AG08395 (cell line): ENCODE measurements around the gene FSD2.
"Not testable (repeated sequence)": the region's sequence is repeated elsewhere in the genome, so short reads cannot be mapped to it uniquely, and the experiment has no call there.

Experiments used
- DNase-seq: peaks from one replicate; pipeline ENCODE4 v3.0.0; 2012; ENCODE audit warnings: mixed read lengths, low spot score

The FSD2 gene

DNA sequence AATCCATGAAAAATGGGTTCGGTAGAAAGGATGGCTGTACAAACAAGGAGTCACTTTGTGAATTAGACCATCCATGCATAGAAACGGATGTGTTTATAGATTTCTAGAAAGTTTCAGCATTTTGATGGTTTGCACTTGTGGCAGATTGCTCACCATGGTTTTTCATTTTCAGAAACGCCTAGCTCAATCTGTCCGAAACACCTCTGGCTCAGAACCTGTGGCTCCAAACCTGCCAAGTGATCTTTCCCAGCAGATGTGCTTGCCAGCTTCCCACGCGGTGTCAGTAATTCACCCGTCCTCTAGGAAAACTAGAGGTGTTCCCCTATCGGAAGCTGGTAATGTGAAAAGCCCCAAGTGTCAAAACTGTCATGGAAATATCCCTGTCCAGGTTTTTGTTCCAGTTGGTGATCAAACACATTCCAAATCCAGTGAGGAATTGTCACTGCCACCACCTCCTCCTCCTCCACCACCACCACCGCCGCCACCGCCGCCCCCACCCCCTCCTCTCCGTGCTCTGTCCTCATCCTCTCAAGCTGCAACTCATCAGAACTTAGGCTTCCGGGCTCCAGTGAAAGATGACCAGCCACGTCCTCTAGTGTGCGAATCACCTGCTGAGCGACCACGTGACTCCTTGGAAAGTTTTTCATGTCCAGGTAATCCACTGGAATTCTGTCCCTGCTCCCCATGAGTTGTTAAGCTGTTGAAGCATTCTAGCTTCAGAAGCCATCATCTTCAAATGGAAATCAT lies 24.7 kb upstream of the FSD2 start:
- DNase-seq = no peak

DNA sequence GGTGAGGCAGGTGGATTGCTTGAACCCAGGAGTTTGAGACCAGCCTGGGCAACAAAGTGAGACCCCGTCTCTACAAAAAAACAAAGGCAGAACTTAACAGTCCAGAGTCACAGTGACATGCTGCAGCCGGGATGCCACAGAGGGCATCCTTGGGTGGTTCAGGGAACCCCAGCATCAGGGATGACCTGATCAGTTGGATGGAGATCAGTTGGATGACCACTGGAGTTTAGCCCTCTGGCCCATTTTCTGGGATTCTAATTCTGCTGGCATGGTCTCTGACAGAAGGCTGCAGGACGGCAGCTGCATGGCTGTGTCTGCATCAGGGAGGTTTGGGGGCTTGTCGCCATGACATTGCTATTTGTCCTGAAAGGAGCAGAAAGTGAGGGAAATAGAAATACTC lies 23.4 kb upstream of the FSD2 start:
- no peak for DNase-seq

DNA sequence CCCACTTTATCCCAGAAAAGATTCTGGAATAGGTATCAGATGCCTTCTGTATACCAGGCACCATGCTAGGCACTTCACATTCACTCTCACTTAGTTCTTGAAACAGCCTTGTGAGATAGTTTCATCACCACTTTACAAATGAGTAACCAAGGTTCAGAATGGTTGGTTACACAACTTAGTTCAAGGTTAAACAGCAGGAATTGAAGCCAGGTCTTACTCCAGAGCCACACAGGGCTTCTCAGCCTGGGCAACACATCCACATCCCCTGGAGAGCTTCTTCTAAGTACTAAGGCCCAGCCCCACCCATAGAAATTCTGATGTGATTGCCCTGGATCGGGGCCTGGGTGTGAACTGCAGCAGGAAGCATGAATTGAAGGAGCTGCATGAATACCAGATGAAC lies 22.2 kb upstream of the FSD2 start:
- DNase-seq = no peak

DNA sequence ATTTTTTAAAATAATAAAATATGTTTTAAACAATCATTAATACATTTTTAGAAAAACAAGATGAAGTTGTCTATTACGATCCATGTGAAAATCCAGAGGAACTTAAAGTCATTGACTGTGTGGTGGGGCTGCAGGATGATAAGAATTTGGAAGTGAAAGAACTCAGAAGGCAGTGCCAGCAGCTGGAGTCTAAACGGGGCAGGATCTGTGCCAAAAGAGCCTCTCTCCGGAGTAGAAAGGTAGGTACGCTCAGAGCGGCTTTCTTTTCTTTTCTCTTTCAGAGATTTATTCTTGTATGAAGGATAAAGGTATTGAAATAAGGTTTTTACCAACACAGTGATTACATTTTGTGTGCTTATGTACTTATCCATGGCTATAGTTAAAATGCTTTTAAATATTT lies 17.2 kb upstream of the FSD2 start:
- DNase-seq = no peak

DNA sequence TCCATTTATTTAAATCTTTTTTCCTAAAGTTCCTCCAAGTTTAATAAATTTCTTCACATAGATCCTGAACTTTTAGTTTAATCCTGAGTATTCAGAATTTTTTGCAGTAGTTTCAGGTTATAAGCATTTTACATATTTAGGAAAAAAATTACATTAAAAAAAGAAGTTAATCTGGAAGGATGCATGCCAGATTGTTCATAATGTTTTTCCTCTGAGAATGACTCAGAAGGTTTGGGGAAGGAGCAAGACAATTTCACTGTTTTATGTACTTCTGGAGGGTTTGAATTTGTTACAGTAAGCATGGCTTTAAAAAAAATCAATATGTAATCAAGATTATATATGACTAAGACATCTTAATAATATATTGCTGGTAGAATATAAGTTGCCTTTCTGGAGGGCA lies 16.0 kb upstream of the FSD2 start:
- DNase-seq = not testable (repeated sequence)

DNA sequence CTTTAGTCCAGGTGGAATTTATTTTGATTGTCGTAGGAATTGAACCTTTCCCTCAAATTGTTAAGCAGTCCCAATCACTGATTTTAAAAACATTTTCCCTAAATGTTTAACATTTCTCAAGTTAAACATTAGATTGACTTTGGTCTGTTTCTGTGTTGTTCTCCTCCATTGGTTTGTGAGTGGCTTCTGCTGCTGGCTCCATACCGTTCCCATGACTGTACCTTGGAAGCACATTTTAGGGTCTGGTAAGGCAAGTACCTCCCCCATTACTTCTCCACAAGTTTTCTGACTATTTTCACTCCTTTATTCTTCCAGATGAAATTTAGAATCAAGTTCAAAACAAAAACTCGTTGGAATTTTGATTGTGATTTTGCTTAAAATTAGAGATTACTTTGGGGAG lies 15.5 kb upstream of the FSD2 start:
- DNase-seq = not testable (repeated sequence)

DNA sequence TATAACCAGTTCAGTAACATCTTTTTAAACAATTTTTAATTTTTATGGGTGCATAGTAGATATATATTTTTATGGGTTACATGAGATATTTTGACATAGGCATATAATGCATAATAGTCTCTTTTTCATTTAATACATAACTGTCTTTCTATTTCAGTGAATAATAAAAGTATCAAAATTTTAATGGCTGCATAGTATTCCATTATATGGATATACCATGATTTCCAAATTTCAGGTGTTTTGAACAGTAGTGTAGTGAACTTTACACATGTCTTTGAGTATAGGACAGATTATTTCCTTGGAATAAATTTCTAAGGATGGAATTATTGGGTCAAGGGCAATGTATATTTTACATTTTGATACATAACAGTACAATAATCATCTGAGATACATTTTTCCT lies 14.3 kb upstream of the FSD2 start:
- no peak for DNase-seq

DNA sequence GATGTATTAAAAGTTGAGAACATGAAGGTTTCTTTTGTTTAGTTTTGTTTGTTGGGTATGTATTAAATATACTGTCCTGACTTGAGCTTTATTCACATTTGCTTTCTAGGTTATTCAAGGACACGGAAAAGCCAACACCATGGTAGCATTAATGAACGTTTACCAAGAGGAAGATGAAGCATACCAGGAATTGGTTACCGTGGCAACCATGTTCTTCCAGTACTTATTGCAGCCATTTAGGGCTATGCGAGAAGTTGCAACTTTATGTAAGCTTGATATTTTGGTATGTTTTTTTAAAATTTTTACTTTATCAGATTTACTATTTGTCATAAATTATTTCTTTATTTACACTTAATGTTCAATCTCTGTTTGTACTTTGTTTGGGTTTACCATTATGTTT lies 7.1 kb upstream of the FSD2 start:
- DNase-seq = no peak

DNA sequence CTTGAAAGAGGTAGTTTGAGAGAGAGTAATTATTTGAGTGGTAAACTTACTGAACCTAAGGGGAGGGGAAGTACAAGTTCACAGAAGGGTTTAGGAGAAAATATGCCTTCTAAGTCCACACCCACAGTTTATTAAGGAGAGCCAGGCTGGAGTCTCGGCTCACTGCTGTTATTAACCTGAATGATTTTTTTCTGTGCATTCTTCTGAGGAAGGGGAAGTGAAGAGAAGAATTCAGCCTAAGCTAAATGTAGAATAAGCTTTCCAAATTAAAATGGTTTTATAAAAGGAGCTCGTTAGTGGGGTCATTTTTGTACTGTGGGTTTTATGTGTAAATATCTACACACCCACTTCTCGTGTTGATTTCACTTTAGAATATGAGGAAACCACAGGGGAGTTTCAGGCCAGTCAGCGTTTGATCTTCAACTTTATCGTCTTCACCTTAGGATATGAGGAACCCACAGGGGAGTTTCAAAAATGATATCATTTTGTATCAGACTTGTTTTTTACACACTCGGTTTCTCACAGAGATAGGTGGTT lies 5.1 kb upstream of the FSD2 start:
- DNase-seq = no peak

DNA sequence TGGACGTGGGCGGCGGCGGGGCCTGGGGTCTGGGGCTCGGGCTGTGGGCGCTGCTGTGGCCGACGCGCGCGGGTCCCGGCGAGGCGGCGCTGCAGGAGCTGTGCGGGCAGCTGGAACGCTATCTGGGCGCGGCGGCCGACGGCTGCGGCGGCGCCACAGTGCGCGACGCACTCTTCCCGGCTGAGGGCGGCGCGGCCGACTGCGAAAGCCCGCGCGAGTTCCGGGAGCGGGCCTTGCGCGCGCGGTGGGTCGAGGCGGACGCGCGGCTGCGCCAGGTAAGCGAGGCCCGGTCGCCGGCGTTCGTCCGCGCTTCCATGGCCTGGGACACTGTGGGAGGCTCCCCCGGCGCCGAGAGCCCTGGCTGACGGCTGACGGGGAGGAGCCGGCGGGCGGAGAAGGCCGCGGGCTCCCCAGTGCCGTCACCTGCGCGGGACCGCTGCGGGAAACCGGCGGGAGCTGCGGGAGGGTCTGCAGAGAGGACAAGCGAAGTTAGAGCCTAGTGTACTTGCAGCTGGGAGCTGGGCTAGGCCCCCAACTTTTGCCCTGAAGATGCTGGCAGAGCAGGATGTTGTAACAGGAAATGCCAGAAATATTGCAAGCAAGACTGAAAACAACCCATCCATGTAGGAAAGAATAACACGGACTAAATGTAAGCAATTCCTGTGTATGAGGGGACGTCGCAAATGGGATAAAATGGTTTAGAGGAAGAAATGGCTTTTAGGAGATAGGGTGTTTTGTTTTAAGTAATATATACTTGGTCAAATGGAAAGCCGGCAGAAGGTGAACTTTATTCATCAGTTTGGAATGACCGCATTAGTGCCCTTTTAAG lies 4.4 kb upstream of the FSD2 start:
- DNase-seq = no peak

DNA sequence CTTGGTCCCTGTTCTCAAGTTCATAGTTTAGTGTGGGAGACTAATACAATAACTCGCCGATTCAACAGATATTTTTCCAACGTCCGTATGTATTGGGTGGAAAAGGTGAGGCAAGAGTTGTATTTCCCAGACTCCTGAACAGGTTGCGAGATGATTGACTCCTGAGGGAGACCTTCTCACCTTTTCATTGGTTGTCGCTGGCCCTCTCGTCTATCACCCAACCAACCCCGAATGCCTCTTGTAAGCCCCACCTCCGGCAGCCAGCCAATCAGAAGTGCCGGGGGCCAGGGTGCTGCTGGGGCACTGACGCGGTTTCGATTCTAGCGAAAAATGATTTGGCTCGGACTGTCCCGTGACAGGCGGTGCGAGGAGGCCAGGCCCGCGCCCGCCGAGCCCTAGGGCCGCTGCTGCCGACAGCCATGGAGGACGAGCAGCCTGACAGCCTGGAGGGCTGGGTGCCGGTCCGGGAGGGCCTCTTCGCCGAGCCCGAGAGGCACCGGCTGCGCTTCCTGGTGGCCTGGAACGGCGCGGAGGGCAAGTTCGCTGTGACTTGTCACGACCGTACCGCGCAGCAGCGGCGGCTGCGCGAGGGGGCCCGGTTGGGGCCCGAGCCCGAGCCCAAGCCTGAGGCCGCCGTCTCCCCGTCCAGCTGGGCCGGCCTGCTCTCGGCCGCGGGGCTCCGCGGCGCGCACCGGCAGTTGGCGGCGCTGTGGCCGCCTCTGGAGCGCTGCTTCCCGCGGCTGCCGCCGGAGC lies 3.6 kb upstream of the FSD2 start, which contains the start of gene WHAMM:
Gene WHAMM, plus strand, starts transcription at position 321 of the 753 bp plus-strand sequence. Its CDS starts 99 bp downstream, at position 420.
- peak; percentile 99 for DNase-seq

DNA sequence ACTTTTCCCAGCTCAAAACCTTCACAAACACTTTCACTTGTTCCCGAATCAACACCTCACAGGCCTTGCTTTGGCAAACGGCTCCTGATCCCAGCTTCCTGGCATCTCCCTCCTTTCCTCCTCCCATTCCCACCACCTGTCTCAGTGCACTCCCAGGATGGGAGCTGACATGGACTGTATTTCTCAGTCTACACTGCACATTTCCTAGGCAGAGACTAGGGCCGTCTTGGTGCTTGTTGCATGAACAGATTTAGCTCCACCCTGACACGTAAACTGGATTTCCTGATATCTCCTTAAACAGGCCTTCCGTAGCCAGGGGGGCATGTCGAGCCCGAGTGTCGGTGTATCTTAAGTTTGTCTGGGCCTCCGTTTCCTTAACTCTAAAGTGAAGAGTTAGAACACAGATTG lies 2.8 kb upstream of the FSD2 start:
- no peak for DNase-seq

DNA sequence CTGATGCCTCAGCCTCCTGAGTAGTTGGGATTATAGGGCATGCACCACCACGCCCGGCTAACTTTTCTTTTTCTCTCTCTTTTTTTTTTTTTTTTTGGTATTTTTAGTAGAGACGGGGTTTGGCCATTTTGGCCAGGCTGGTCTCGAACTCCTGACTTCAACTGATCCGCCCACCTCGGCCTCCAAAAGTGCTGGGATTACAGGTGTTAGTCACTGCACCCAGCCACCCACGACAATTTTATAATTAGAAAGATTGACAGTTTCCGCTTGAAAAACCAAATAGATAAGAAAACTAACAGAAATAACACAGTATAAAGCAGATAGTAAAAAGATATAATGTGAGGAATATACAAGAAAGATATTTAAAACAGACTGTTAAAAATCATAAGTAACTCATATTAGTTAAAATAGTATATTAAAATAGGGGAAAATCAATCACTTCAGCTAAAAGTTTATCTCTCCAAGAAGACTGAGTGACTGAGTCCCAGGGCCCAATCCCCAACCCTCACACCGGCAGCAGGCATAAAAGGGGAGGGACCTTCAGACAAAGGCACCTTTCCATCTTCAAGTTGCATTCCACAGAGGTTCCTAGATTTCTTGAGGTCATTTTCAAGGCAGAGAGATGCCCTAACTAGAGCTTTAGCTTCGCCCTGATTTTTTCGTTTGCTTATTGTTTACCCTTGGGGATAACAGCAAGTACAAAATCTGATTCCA lies 2.2 kb upstream of the FSD2 start:
- no peak for DNase-seq

DNA sequence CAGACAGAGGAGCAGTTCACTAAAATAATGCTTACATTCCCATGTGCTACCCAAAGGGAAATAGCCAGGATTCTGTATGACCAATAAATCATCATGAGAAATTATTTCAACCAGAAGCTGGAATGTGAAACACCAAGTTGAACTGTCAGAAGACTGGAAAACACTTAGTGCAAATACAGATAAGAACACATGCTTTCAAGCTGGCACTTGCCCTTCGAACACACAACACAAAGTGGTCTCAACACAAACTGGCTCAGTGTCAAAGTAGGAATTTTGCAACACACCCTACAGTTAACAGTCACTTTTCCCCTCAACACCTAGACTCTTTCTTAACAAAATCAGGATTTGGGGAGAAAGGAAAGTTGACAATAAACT lies 1.3 kb downstream of the FSD2 start:
- no peak for DNase-seq

DNA sequence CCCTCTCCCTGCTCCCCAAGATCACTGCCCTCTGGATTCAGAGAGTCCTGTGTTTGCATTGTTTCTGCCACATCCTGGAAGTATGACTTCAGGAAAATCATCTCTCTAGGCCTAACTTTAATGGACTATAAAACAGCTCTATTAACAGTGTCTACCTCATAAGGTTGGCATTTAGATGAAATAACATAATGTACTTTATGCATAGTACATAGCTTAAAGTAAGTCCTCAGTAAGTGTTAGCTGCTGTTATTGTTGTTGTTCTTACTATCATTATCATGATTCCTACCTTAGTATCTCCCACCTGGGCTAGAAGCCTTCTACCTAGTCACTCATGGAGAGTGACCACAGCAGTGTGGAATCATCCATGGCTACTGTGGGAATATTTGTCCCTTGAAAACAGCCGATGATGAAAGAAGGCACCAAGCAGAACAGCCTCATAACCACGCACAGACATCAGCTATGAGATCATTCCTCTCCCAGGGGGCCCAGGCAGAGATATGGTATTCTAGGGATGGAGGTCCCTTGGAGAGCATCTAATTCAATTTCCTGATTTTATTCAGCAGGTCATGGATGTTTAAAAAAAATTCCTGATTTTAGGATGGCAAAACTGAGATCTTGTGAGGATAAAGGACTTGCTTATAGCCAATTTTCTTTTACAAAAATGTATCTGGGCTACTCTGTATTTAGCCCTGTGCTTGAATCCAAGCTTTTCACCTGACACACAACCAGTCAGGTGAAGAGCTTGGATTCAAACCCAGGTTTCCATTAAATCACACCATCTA lies 1.9 kb downstream of the FSD2 start:
- no peak for DNase-seq

DNA sequence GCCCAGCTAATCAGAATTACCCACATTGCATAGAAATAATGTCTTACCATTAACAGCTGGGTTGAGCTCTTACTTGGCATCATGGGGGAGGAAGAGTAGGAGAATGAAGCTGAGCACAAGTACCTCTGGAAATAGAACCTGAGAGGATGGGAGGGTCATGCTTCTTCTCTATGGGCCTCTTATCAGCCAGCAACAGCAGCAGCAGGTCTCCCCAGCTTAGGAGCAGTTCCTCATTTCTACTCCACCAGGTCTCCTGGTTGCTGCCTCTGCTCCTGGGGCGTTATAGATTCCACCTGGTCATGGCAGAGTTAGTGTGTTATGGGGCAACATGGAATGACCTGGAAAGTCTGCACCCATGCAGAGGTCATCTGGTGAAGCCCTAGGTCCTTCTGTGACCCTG lies 3.4 kb downstream of the FSD2 start:
- DNase-seq = no peak

DNA sequence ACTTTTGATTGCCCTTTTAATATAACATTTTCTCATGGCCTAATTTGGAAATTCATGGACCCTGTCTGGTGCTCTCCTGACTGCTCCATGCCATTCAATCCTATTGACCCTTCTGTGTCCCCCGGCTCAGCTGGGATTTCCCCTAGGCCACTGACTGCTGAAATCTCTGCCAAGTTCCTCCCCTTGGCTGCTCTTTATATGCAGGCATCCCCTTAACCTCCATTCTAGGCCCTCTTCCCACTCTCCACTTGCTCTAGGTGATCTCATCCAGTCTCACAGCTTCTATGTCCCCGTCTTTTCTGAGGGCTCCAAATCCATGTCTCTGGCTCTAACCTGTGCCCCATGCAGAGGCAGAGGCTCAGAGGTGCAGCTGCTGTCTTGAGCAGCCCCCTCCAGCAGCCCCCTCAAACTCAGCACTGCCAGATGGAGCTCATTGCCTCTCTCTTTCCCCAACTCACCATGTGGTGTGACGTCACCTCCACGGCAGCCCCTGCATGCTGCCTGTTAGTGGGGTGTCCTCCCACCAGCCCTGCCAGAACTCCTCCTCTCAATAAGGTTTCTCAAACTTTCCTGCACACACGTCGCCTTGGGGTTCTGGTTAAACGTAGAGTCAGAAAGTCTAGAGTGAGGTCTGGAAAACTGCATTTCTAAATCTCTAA lies 6.6 kb downstream of the FSD2 start:
- DNase-seq = no peak

DNA sequence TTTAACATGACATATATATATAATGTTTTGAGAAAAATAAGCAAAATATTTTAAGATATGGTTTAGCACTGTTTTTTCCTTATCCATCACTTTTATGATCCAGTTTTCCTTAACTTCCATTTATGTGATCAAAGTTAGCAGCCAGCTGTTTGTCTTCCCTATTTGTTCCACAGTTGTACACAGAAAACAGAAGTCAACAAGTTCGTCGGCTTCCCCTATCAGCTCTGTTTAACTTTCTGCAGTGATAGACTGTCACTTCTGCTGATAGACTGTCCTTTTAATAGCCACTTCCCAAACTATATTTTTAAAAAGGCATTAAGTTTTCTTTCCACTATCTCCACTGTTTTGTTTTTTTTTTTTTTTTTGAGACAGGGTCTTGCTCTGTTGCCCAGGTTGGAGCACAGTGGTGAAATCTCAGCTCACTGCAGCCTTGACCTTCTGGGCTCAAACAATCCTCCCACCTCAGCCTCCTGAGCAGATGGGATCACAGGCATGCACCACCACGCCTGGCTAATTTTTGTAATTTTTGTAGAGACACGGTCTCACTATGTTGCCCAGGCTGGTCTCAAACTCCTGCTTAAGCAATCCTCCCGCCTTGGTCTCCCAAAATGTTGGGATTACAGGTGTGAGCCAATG lies 7.2 kb downstream of the FSD2 start:
- no peak for DNase-seq

DNA sequence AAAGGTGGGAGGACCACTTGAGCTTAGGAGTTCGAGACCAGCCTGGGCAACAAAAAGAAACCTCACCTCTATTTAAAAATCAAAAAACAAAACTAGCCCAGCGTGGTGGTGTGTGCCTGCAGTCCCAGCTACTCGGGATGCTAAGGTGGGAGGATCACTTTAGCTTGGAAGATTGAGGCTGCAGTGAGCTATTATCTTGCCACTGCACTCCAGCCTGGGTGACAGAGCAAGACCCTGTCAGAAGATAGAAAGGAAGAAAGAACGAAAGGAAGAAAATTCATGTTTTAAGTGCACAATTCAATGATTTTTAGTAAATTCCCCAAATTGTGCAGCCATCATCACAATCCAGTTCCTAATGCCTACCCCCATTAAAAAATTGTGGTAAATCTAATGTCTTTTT lies 7.8 kb downstream of the FSD2 start:
- DNase-seq = no peak

DNA sequence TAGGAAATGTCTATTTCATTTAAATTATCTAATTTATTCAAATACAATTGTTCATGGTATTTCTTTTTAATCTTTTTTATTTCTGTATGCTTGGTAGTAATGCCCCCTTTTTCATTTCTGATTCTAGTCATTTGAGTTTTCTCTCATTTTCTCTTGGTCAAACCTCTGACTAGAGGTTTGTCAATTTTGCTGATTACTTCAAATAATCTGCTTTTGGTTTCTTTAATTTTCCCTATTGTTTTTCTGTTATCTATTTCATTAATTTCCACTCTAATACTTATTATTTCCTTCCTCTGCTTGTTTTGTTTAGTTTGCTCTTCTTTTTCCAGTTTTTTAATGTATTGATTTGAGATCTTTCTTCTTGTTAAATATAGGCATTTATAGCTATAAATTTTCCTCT lies 12.1 kb downstream of the FSD2 start:
- DNase-seq = no peak
